ENCODE data around the gene DKKL1.

DNA sequence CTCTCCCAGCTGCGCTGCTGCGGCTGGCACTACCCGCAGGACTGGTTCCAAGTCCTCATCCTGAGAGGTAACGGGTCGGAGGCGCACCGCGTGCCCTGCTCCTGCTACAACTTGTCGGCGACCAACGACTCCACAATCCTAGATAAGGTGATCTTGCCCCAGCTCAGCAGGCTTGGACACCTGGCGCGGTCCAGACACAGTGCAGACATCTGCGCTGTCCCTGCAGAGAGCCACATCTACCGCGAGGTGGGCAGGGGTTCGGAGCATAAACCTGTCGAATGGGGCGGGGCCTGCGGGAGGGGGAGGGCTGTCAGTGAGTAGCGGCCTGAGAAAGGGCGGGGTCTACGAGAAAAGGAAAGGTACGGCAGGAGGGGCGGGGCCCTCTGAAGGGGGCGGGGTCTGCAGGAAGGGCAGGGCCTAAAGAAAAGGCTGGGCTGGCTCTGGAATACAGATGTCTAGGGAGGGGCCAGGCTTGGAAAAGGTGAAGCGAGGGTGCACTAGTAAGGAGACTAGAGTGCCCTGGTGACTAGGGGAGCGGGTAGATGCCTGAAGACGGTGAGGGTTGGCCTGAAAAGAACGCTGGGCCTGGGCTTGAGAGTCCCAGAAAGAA, 24.9 kb upstream of the DKKL1 start:
- TF ChIP-seq CTCF (IDR thresholded peaks at IDR 0.05): no peak
- TF ChIP-seq TCF7L2 (IDR thresholded peaks at IDR 0.05; ENCODE audit: low read depth, low read length): no peak
- TF ChIP-seq REST (IDR thresholded peaks at IDR 0.05; ENCODE audit: insufficient read depth in 1 of 2, low read depth in 2 of 2, low read length in 1 of 2): no peak
- TF ChIP-seq POLR2AphosphoS5 (IDR thresholded peaks at IDR 0.05; ENCODE audit: low read depth, low read length): no peak

Measured in Panc1 (cell line).